Thymus (tissue), 11 donors: Measurements from ENCODE around the gene GAS1. TPM values are rescaled to one million over a fixed set of nuclear protein-coding genes. Genes with fewer than 3 reads are reported as not detected.
A peak's percentile ranks its signal among the peaks of the same experiment; 100 is the strongest.

Experiments
- DNase-seq, 9 donors: peaks; one replicate each; pipeline ENCODE4 v3.0.0-alpha.2; 2013; ENCODE audit warnings: low spot score in 9 of 9, low read depth in 6 of 9, missing footprints in 1 of 9
- H3K27ac ChIP-seq, 2 donors: one replicate each; pipeline ENCODE4 v1.5.1; 2013; ENCODE audit warnings: control low read depth in 1 of 2, low read depth in 1 of 2, low read length in 1 of 2, mild to moderate bottlenecking in 1 of 2, moderate library complexity in 1 of 2
- H3K27me3 ChIP-seq, 2 donors: one replicate each; pipeline ENCODE4 v1.5.1; 2013; ENCODE audit warnings: low read length in 1 of 2; ENCODE audit not compliant: control insufficient read depth in 2 of 2, insufficient read depth in 1 of 2
- H3K36me3 ChIP-seq, 2 donors: one replicate each; pipeline ENCODE4 v1.5.1; 2013; ENCODE audit warnings: low read length in 1 of 2, mild to moderate bottlenecking in 1 of 2, moderate library complexity in 1 of 2; ENCODE audit not compliant: control insufficient read depth in 2 of 2, insufficient read depth in 2 of 2
- H3K4me1 ChIP-seq, 2 donors: one replicate each; pipeline ENCODE4 v1.5.1; 2013; ENCODE audit warnings: low read length in 2 of 2; ENCODE audit not compliant: control insufficient read depth in 2 of 2, insufficient read depth in 2 of 2
- H3K4me3 ChIP-seq, 2 donors: one replicate each; pipeline ENCODE4 v1.5.1; 2013; ENCODE audit warnings: low read length in 2 of 2, control low read depth in 1 of 2, mild to moderate bottlenecking in 1 of 2
- H3K9me3 ChIP-seq, 2 donors: one replicate each; pipeline ENCODE4 v1.5.1; 2013; ENCODE audit warnings: low read length in 1 of 2, mild to moderate bottlenecking in 1 of 2; ENCODE audit not compliant: control insufficient read depth in 2 of 2, insufficient read depth in 1 of 2
- WGBS: extraction: QIAGEN DNeasy Blood & Tissue Kit; methylation state at CpG from one replicate; pipeline ENCODE4 v1.1.7; 2013; 5-methylcytosine and 5-hydroxymethylcytosine counted together
- polyA plus RNA-seq: library from polyadenylated mRNA; stranded (reverse); fragments of 200-250 nt; gene quantifications from one replicate; pipeline ENCODE4 v1.2.3, GENCODE V29; 2013
- total RNA-seq: library from RNA; stranded (reverse); fragments of 120-200 nt; gene quantifications from one replicate; pipeline ENCODE4 v1.2.4, GENCODE V29; 2013
- donor health status: healthy.

Gene GAS1
- total and polyA plus RNA-seq, 2 donors = 9.1 to 64.3 TPM

GRCh38 chr9:86955042-86955441 lies 7.7 kb upstream of the GAS1 start:
- WGBS = 92% methylated on average over 2 of the region's 2 CpGs
- peaks cover 0 to 3% of the 10 kb centered on the region in 2 donors for H3K4me1 ChIP-seq

GRCh38 chr9:86953181-86953580 lies 5.9 kb upstream of the GAS1 start:
- H3K27me3 ChIP-seq = no peaks in the 10 kb centered on the region
- H3K9me3 ChIP-seq = no peaks in the 10 kb centered on the region
- 97% methylated on average over 5 of the region's 5 CpGs for WGBS
- peaks cover 3 to 10% of the 10 kb centered on the region in 2 donors for H3K4me1 ChIP-seq
- H3K36me3 ChIP-seq = no peaks in the 10 kb centered on the region
- no peak for DNase-seq
- H3K4me3 ChIP-seq = no peak overlapping the region
- no peak overlapping the region for H3K27ac ChIP-seq

More at GRCh38 chr9:86955042-86955441, 7.7 kb upstream of the GAS1 start:
- Histone ChIP-seq H3K4me3 (no peak overlapping the region), H3K27ac (no peak overlapping the region), H3K27me3 (no peaks in the 10 kb centered on the region), H3K9me3 (no peaks in the 10 kb centered on the region), H3K36me3 (no peaks in the 10 kb centered on the region)
- DNase-seq = no peak

DNA sequence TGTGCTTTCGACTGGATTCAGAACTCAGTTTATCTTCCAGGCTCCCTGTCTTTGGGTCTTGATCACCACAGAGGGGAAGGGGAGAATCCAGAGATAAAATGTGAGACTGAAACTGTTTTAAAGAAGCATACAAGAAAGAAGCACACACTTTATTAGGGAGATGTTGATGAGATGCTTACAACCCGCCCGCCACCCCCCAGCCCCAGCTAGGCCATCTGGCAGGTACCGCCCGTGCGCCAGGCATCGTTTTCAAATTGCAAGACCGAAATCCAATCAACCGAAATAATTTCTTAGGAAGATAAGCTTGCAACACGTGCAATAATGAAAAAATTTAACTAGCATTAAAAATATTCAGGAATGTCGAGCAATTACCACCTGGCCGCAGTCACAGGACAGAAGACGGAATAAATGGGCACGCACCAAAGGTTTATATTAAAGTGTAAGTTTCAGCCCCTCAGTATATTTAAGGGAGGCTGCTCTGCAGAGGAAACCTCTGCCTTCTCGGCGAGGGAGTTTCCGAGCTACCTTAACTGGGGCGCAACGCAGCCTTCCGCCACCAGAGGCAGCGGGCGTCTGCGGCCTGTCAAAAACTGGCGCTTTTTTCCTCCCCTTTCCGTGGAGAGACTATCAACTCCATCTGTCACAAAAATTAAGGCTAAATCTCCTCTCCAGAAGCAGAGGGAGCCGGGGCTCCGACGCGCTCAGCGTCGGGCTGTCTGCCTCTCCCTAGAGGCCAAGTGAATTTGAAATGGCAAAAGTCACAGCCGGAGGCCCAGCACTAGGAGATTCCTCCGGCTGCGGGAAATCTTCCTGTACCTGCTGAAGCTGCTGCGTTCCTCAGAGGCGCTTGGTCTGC lies 996 bp upstream of the GAS1 start:
- DNase-seq = peak; percentile 55 to 89 (median 74)
- peaks cover 7 to 17% of the 10 kb centered on the region in 2 donors for H3K4me1 ChIP-seq
- H3K36me3 ChIP-seq = no peaks in the 10 kb centered on the region
- peak overlapping the region; percentile 61 to 75 for H3K4me3 ChIP-seq
- peak overlapping the region; percentile 6 to 61 for H3K27ac ChIP-seq
- H3K27me3 ChIP-seq = peaks cover 24 to 29% of the 10 kb centered on the region in 2 donors
- 2% methylated on average over 36 of the region's 36 CpGs for WGBS
- H3K9me3 ChIP-seq = peaks cover 0 to 1% of the 10 kb centered on the region in 2 donors

GRCh38 chr9:86946201-86947145 lies 833 bp downstream of the GAS1 start:
- H3K27me3 ChIP-seq = peaks cover 36 to 47% of the 10 kb centered on the region in 2 donors
- WGBS = under 1% methylated on average over 125 of the region's 125 CpGs
- peaks cover 7 to 17% of the 10 kb centered on the region in 2 donors for H3K4me1 ChIP-seq
- peak overlapping the region; percentile 78 to 82 for H3K27ac ChIP-seq
- DNase-seq = peak in 8 of 9 donors; percentile 27 to 80 (median 57)
- H3K9me3 ChIP-seq = peaks cover 0 to 1% of the 10 kb centered on the region in 2 donors
- no peaks in the 10 kb centered on the region for H3K36me3 ChIP-seq
- H3K4me3 ChIP-seq = peak overlapping the region; percentile 52 to 61

DNA sequence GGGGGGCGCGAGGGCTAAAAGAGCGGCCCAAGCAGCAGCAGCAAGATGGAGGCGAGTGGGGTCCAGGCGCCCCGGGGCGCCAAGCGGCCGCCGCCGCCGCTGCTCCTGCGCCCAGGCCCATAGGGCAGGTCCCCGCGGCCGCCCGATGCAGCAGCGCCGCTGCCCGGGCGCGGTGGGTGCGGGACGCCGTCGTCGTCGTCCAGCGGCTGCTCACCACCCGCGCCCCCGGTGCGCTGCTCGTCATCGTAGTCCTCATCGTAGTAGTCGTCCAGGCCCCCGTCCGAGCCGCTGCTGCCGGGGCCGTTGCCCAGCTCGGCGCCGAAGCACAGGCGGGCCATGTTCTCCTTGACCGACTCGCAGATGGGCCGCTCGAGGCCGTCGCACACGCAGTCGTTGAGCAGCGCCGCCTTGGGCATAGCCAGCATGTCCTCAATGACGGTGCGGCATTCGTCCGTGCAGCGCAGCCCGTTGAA lies 1.5 kb downstream of the GAS1 start:
- no peaks in the 10 kb centered on the region for H3K36me3 ChIP-seq
- DNase-seq = peak in 7 of 9 donors; percentile 8 to 52 (median 18)
- 2% methylated on average over 62 of the region's 62 CpGs for WGBS
- H3K9me3 ChIP-seq = peaks cover 0 to 1% of the 10 kb centered on the region in 2 donors
- H3K27ac ChIP-seq = peak overlapping the region; percentile 59 to 82
- H3K4me1 ChIP-seq = peaks cover 7 to 17% of the 10 kb centered on the region in 2 donors
- peaks cover 36 to 53% of the 10 kb centered on the region in 2 donors for H3K27me3 ChIP-seq
- H3K4me3 ChIP-seq = peak overlapping the region; percentile 52 to 61

DNA sequence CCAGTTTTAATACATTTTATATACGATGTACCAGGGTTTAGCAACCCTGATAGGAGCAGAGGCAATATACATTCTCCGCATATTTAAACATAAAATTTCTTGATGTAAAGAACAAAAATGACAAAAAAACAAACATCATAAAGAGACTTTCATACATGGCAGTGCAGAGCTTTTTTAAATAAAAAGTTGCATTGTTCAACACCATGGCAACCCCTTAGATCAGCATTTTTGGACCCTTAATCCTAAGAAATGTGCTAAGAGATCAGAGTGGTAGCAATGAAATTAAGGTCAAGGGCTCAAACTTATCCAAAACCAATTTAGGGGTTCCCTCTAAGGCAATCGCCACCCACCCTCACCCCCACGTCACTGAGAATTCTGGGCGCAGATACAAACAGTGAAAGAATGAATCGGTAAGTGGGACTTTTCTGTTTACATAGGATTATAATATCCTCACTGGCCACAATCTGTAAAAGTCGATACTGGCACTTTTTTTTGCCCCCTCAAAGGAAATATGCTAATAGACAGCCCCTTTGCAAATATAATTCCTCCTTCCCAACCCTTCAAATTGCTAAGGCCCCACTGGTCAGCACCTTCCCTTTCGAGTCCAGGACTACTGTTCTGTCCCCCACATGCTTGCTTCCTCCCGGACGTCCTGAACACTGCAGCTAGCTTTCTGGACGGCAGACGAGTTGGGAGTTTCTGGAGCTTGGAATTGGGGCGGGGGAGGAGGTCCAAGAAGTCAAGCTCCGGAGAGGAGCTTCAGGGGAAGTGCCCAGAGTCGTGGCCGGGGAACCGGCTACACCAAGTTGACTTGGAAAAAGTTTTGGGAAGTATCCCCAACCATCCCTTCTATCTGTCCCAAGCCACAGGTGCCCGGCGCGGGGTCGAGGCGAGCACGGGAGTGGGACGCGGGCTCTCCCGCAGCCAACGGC lies 2.2 kb downstream of the GAS1 start:
- H3K9me3 ChIP-seq = peaks cover 0 to 1% of the 10 kb centered on the region in 2 donors
- peaks cover 36 to 55% of the 10 kb centered on the region in 2 donors for H3K27me3 ChIP-seq
- peak overlapping the region; percentile 13 to 61 for H3K4me3 ChIP-seq
- no peaks in the 10 kb centered on the region for H3K36me3 ChIP-seq
- no peak for DNase-seq
- peaks cover 7 to 17% of the 10 kb centered on the region in 2 donors for H3K4me1 ChIP-seq
- 18% methylated on average over 27 of the region's 27 CpGs for WGBS
- peak overlapping the region in 1 of 2 donors; percentile 19 for H3K27ac ChIP-seq

GRCh38 chr9:86943201-86944113 lies 3.8 kb downstream of the GAS1 start:
- no peaks in the 10 kb centered on the region for H3K36me3 ChIP-seq
- peaks cover 36 to 57% of the 10 kb centered on the region in 2 donors for H3K27me3 ChIP-seq
- no peak for DNase-seq
- H3K9me3 ChIP-seq = peaks cover 0 to 1% of the 10 kb centered on the region in 2 donors
- H3K27ac ChIP-seq = no peak overlapping the region
- no peak overlapping the region for H3K4me3 ChIP-seq
- 31% methylated on average over 12 of the region's 12 CpGs for WGBS
- H3K4me1 ChIP-seq = peaks cover 4 to 9% of the 10 kb centered on the region in 2 donors
